ENCODE data around the gene BCL3. TPM values are rescaled to one million over a fixed set of nuclear protein-coding genes. Genes with fewer than 3 reads are reported as not detected.

Gene BCL3
- total RNA-seq, 1 experiment from 2014 or later, result 7.8 TPM

GRCh38 chr19:44807162-44807561 lies 58.7 kb downstream of the BCL3 start:
- POLR2A ChIA-PET, result interaction anchor here (0.6 to 1.8 kb wide), 4 partner anchors 12 to 503 kb away, joined by 3 to 8 read pairs (median 5); no protein-coding TSS in a partner anchor
- DNase-seq (ENCODE audit: low spot score) (no peak), ATAC-seq (no peak)
- H3K27me3 Mint-ChIP-seq (ENCODE audit: low read depth), result peaks cover 84% of the 10 kb centered on the region
- peak; percentile 58; the same call in 1 of the 2 replicates for TF ChIP-seq GABPB1 (CRISPR knock-in tag; IDR thresholded peaks at IDR 0.05)
- no peak for TF ChIP-seq AR (CRISPR knock-in tag; IDR thresholded peaks at IDR 0.05)
- H3K9me3 Mint-ChIP-seq, result no peaks in the 10 kb centered on the region
- CTCF ChIA-PET, result interaction anchor here (0.6 to 5.0 kb wide), 25 partner anchors 8 to 236 kb away, joined by 3 to 74 read pairs (median 5); partner anchors contain the start of genes APOE, CBLC and NECTIN2
- H3K4me3 Mint-ChIP-seq, result no peak overlapping the region
- H3K36me3 Mint-ChIP-seq, result peaks cover 7% of the 10 kb centered on the region
- peaks cover 42% of the 10 kb centered on the region for H3K4me1 Mint-ChIP-seq
- no peak overlapping the region for H3K27ac Mint-ChIP-seq

DNA sequence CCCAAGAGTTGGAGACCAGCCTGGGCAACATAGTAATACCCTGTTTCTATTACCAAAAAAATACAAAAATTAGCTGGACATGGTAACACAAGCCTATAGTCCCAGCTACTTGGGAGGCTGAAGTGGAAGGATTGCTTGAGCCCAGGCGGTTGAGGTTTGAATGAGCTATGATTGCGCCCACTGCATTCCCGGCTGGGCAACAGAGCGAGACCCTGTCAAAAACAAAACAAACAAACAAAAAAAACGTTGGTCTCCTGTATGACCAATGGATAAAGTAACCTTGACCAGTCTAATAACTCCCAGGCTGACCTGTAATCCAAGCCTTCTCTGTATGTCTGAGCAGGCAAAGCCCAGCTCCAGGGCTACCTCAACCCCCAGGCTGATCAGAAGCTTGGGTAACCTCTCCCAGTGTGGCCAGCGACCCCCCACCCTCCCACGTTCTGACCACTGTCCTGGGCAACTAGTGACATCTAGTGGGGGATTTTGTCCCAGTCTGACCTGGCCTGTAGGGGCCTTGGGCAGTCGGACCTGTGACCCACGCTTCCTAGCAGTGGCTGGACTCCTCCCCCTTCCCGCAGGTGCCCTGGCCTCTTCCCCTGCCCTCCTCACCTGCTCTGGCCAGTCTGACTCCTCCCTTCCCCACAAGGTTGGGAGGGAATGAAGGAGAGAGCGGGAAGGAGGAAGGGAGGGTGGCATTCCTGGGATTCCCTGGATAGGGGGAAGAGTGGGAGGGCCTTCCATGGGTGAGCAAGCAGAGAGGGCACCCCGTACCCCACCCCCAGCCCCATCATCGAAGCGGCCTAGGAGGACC lies 59.3 kb downstream of the BCL3 start:
- CTCF ChIA-PET, result interaction anchor here (0.6 to 5.0 kb wide), 25 partner anchors 9 to 237 kb away, joined by 3 to 74 read pairs (median 5); partner anchors contain the start of genes APOE, CBLC and NECTIN2
- POLR2A ChIA-PET, result interaction anchor here (0.6 to 1.8 kb wide), 6 partner anchors 13 to 85 kb away, joined by 3 to 10 read pairs (median 6); partner anchors contain the start of gene NECTIN2
- Mint-ChIP-seq H3K4me3 (peak overlapping the region; percentile 75), H3K27me3 (ENCODE audit: low read depth) (peaks cover 81% of the 10 kb centered on the region), H3K36me3 (peaks cover 3% of the 10 kb centered on the region), H3K27ac (peak overlapping the region; percentile 95), H3K9me3 (no peaks in the 10 kb centered on the region), H3K4me1 (peaks cover 42% of the 10 kb centered on the region)
- peak; percentile 89 for DNase-seq (ENCODE audit: low spot score)
- peak; percentile 92 for ATAC-seq
- TF ChIP-seq ETV6 (CRISPR knock-in tag; IDR thresholded peaks at IDR 0.05), result peak; percentile 78; the same call in 1 of the 2 replicates
- TF ChIP-seq, protein P1, sequence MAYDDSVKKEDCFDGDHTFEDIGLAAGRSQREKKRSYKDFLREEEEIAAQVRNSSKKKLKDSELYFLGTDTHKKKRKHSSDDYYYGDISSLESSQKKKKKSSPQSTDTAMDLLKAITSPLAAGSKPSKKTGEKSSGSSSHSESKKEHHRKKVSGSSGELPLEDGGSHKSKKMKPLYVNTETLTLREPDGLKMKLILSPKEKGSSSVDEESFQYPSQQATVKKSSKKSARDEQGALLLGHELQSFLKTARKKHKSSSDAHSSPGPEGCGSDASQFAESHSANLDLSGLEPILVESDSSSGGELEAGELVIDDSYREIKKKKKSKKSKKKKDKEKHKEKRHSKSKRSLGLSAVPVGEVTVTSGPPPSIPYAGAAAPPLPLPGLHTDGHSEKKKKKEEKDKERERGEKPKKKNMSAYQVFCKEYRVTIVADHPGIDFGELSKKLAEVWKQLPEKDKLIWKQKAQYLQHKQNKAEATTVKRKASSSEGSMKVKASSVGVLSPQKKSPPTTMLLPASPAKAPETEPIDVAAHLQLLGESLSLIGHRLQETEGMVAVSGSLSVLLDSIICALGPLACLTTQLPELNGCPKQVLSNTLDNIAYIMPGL (CRISPR knock-in tag; IDR thresholded peaks at IDR 0.05), result peak; percentile 30; the same call in 1 of the 2 replicates
- TF ChIP-seq ZNF281 (CRISPR knock-in tag; IDR thresholded peaks at IDR 0.05), result peak; percentile 61; the same call in 1 of the 2 replicates
- peak; percentile 97 for TF ChIP-seq ZNF121 (CRISPR knock-in tag; IDR thresholded peaks at IDR 0.05)
- no peak for TF ChIP-seq ZNF423 (CRISPR knock-in tag; IDR thresholded peaks at IDR 0.05)
- no peak for TF ChIP-seq MLX (CRISPR knock-in tag; IDR thresholded peaks at IDR 0.05)
- no peak for TF ChIP-seq PRRX2 (CRISPR knock-in tag; IDR thresholded peaks at IDR 0.05)
- no peak for TF ChIP-seq AR (CRISPR knock-in tag; IDR thresholded peaks at IDR 0.05)
- TF ChIP-seq, protein P2, sequence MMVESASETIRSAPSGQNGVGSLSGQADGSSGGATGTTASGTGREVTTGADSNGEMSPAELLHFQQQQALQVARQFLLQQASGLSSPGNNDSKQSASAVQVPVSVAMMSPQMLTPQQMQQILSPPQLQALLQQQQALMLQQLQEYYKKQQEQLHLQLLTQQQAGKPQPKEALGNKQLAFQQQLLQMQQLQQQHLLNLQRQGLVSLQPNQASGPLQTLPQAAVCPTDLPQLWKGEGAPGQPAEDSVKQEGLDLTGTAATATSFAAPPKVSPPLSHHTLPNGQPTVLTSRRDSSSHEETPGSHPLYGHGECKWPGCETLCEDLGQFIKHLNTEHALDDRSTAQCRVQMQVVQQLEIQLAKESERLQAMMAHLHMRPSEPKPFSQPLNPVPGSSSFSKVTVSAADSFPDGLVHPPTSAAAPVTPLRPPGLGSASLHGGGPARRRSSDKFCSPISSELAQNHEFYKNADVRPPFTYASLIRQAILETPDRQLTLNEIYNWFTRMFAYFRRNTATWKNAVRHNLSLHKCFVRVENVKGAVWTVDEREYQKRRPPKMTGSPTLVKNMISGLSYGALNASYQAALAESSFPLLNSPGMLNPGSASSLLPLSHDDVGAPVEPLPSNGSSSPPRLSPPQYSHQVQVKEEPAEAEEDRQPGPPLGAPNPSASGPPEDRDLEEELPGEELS (CRISPR knock-in tag; IDR thresholded peaks at IDR 0.05), result no peak
- TF ChIP-seq IRF2 (CRISPR knock-in tag; IDR thresholded peaks at IDR 0.05; ENCODE audit: borderline replicate concordance, low read depth), result no peak
- TF ChIP-seq ESRRA (CRISPR knock-in tag; IDR thresholded peaks at IDR 0.05; ENCODE audit: borderline replicate concordance), result no peak
- no peak for TF ChIP-seq ERG (CRISPR knock-in tag; IDR thresholded peaks at IDR 0.05)
- TF ChIP-seq ZNF263 (CRISPR knock-in tag; IDR thresholded peaks at IDR 0.05; ENCODE audit: low read depth), result peak; percentile 72; the same call in 1 of the 2 replicates
- TF ChIP-seq, protein P3, sequence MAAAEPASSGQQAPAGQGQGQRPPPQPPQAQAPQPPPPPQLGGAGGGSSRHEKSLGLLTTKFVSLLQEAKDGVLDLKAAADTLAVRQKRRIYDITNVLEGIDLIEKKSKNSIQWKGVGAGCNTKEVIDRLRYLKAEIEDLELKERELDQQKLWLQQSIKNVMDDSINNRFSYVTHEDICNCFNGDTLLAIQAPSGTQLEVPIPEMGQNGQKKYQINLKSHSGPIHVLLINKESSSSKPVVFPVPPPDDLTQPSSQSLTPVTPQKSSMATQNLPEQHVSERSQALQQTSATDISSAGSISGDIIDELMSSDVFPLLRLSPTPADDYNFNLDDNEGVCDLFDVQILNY (CRISPR knock-in tag; IDR thresholded peaks at IDR 0.05), result peak; percentile 48
- no peak for TF ChIP-seq SOX15 (CRISPR knock-in tag; IDR thresholded peaks at IDR 0.05)

Data from WTC11 (cell line).